ENCODE measurements around the gene PRKCA. TPM values are rescaled to one million over a fixed set of nuclear protein-coding genes. Genes with fewer than 3 reads are reported as not detected.

Gene PRKCA
- total and polyA plus RNA-seq, 9 of the 15 experiments (the other 6 are each of a cell fraction or from before 2014, with no cell fraction given), result 3.2 to 33.0 (median 17.8) TPM

- TF ChIP-seq ZNF592 (IDR thresholded peaks at IDR 0.05) (no peak), TFE3 (CRISPR knock-in tag; IDR thresholded peaks at IDR 0.05) (no peak), ZMIZ1 (IDR thresholded peaks at IDR 0.05; ENCODE audit: low read depth in 2 of 2, low read length in 2 of 2) (no peak), TRIM28 (IDR thresholded peaks at IDR 0.05) (no peak), ZBTB11 (CRISPR knock-in tag; IDR thresholded peaks at IDR 0.05) (no peak), AFF4 (CRISPR knock-in tag; IDR thresholded peaks at IDR 0.05) (no peak), POLR2A (conservative IDR thresholded peaks at IDR 0.05) (no peak), ZNF699 (CRISPR knock-in tag; IDR thresholded peaks at IDR 0.05; ENCODE audit: insufficient replicate concordance) (no peak)
These were observed 29.4 kb upstream of the PRKCA start (continued) for GRCh38 chr17:66272811-66273585.

Data from K562 (cell line).